ENCODE measurements around the gene IL1RAP.
"Not testable (repeated sequence)": the region's sequence is repeated elsewhere in the genome, so short reads cannot be mapped to it uniquely, and the experiment has no call there.

Gene IL1RAP

GRCh38 chr3:190513409-190514370 lies at the start of gene IL1RAP:
Gene IL1RAP (plus strand): TSS chr3:190514085. CDS start chr3:190564290, 50,205 bp downstream.
- DNase-seq = peak; percentile 89

- no peak for DNase-seq
Observed at GRCh38 chr3:190467922-190468321, 46.0 kb upstream of the IL1RAP start.

GRCh38 chr3:190473261-190473660 lies 40.6 kb upstream of the IL1RAP start:
- not testable (repeated sequence) for DNase-seq

- DNase-seq = no peak
Observed at GRCh38 chr3:190481779-190482178, 32.1 kb upstream of the IL1RAP start.

- no peak for DNase-seq
Observed at GRCh38 chr3:190485830-190486532, 27.9 kb upstream of the IL1RAP start.

GRCh38 chr3:190486533-190486864 lies 27.4 kb upstream of the IL1RAP start:
- DNase-seq = no peak

- DNase-seq = no peak
Observed at GRCh38 chr3:190486908-190487607, 26.8 kb upstream of the IL1RAP start.

- no peak for DNase-seq
Observed at GRCh38 chr3:190491533-190492054, 22.3 kb upstream of the IL1RAP start.

- DNase-seq = no peak
Observed at GRCh38 chr3:190492129-190492528, 21.8 kb upstream of the IL1RAP start.

GRCh38 chr3:190492966-190493365 lies 20.9 kb upstream of the IL1RAP start:
- no peak for DNase-seq

- DNase-seq = no peak
Observed at GRCh38 chr3:190494907-190495306, 19.0 kb upstream of the IL1RAP start.

GRCh38 chr3:190495354-190495753 lies 18.5 kb upstream of the IL1RAP start:
- DNase-seq = no peak

- DNase-seq = no peak
Observed at GRCh38 chr3:190495796-190496195, 18.1 kb upstream of the IL1RAP start.

GRCh38 chr3:190496859-190497258 lies 17.0 kb upstream of the IL1RAP start:
- no peak for DNase-seq

GRCh38 chr3:190497811-190498210 lies 16.1 kb upstream of the IL1RAP start:
- DNase-seq = no peak

GRCh38 chr3:190498293-190498692 lies 15.6 kb upstream of the IL1RAP start:
- DNase-seq = no peak

GRCh38 chr3:190499122-190499521 lies 14.8 kb upstream of the IL1RAP start:
- no peak for DNase-seq

- no peak for DNase-seq
Observed at GRCh38 chr3:190502946-190503345, 10.9 kb upstream of the IL1RAP start.

- no peak for DNase-seq
Observed at GRCh38 chr3:190504354-190505125, 9.3 kb upstream of the IL1RAP start.

- no peak for DNase-seq
Observed at GRCh38 chr3:190505381-190506003, 8.4 kb upstream of the IL1RAP start.

- no peak for DNase-seq
Observed at GRCh38 chr3:190506271-190506670, 7.6 kb upstream of the IL1RAP start.

GRCh38 chr3:190512666-190513065 lies 1.2 kb upstream of the IL1RAP start:
- no peak for DNase-seq

Data from amniotic stem cell (primary cell).